Measurements from ENCODE around the gene EPN2. TPM values are rescaled to one million over a fixed set of nuclear protein-coding genes. Genes with fewer than 3 reads are reported as not detected.
"Not testable (repeated sequence)": the region's sequence is repeated elsewhere in the genome, so short reads cannot be mapped to it uniquely, and the experiment has no call there.

The EPN2 gene
- 34.0 and 37.8 TPM in 2 replicates for polyA plus RNA-seq
- polyA minus RNA-seq, result 65.0 and 75.6 TPM in 2 replicates

DNA sequence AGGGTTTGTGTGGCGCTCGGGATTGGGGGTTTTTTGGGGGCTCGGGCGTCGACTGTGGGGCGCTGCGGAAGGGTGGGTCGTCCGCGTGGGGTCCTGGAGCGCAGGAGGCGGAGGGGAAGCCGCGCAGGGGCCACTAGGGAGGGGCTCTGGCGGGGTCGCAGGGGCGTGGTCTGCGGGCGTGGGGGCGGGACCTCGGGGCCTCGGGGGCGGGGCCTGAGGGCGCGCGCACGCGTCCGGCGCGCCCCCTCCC lies at the start of gene EPN2:
EPN2 (plus strand) TSS at position 228 of the 250 bp plus-strand sequence. CDS start 45,754 bp downstream, outside the sequence.
- Histone ChIP-seq H3K27ac (ENCODE audit: low read length) (peak within 1 kb of the TSS; percentile 79), H3K79me2 (replicated peaks; ENCODE audit: insufficient read depth, low read length) (peaks cover 36% of the 10 kb centered on the region), H3K4me2 (ENCODE audit: low read length) (peak within 1 kb of the TSS; percentile 92), H2AFZ (ENCODE audit: low read depth, low read length) (peak within 1 kb of the TSS; percentile 83), H3K4me3 (ENCODE audit: low read length) (peak within 1 kb of the TSS; percentile 100), H3K9ac (ENCODE audit: low read length) (peak within 1 kb of the TSS; percentile 94)
- not testable (repeated sequence) for H3K9me2 ChIP-seq (ENCODE audit: insufficient read depth, low read length); H3K27me3 ChIP-seq (ENCODE audit: insufficient read depth, low read depth, low read length); H3K36me3 ChIP-seq (ENCODE audit: insufficient read depth, low read length); H3F3A ChIP-seq (ENCODE audit: insufficient read depth, low read length, poor library complexity, severe bottlenecking); H3K9me3 ChIP-seq (ENCODE audit: low read length); H4K20me1 ChIP-seq (ENCODE audit: insufficient read depth)

DNA sequence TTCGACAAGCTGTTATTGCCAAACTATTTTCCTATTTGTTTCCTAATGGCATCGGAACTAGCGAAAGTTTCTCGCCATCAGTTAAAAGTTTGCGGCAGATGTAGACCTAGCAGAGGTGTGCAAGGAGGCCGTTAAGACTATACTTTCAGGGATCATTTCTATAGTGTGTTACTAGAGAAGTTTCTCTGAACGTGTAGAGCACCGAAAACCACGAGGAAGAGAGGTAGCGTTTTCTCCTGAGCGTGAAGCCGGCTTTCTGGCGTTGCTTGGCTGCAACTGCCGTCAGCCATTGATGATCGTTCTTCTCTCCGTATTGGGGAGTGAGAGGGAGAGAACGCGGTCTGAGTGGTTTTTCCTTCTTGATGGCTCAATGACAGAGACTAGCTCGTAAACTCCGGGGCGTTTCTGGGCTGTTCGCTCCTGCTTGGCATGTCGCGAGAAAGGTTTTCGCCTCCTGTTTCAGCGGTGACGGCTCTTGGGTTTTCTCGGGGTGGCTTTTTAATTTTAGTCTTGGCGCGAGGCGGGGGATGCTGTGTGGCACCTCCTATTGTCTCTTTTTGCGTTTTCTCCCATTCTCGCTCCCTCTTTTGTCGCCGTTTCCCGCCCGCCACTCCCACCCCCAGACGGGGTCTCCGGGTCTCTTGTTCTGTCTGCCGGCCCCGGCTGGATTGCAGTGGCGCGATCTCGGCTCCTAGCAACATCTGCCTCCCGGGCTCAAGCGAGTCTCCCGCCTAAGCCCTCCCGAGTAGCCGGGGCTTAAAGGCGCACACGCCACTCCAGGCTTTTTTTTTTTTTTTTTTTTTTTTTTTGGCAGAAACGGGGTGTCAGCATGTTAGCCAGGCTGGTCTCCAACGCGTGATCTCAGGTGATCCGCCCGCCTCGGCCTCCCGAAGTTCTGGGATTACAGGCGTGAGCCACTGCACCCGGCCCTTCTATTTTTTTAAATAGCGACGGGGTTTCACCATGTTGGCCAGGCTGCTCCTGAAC lies 49.0 kb upstream of the EPN2 start:
- not testable (repeated sequence) for H3K79me2 ChIP-seq (replicated peaks; ENCODE audit: insufficient read depth, low read length); H3K4me2 ChIP-seq (ENCODE audit: low read length); H3K9me2 ChIP-seq (ENCODE audit: insufficient read depth, low read length); H3K36me3 ChIP-seq (ENCODE audit: insufficient read depth, low read length); H3K27me3 ChIP-seq (ENCODE audit: insufficient read depth, low read depth, low read length); H3K9me3 ChIP-seq (ENCODE audit: low read length); H2AFZ ChIP-seq (ENCODE audit: low read depth, low read length); H3K27ac ChIP-seq (ENCODE audit: low read length); H4K20me1 ChIP-seq (ENCODE audit: insufficient read depth); H3F3A ChIP-seq (ENCODE audit: insufficient read depth, low read length, poor library complexity, severe bottlenecking); H3K4me3 ChIP-seq (ENCODE audit: low read length); H3K9ac ChIP-seq (ENCODE audit: low read length)
- TF ChIP-seq POLR2AphosphoS5 (IDR thresholded peaks at IDR 0.05), result peak; percentile 61
- peak; percentile 47 for TF ChIP-seq TAF1 (IDR thresholded peaks at IDR 0.05; ENCODE audit: low read depth)
- TF ChIP-seq, protein P1, sequence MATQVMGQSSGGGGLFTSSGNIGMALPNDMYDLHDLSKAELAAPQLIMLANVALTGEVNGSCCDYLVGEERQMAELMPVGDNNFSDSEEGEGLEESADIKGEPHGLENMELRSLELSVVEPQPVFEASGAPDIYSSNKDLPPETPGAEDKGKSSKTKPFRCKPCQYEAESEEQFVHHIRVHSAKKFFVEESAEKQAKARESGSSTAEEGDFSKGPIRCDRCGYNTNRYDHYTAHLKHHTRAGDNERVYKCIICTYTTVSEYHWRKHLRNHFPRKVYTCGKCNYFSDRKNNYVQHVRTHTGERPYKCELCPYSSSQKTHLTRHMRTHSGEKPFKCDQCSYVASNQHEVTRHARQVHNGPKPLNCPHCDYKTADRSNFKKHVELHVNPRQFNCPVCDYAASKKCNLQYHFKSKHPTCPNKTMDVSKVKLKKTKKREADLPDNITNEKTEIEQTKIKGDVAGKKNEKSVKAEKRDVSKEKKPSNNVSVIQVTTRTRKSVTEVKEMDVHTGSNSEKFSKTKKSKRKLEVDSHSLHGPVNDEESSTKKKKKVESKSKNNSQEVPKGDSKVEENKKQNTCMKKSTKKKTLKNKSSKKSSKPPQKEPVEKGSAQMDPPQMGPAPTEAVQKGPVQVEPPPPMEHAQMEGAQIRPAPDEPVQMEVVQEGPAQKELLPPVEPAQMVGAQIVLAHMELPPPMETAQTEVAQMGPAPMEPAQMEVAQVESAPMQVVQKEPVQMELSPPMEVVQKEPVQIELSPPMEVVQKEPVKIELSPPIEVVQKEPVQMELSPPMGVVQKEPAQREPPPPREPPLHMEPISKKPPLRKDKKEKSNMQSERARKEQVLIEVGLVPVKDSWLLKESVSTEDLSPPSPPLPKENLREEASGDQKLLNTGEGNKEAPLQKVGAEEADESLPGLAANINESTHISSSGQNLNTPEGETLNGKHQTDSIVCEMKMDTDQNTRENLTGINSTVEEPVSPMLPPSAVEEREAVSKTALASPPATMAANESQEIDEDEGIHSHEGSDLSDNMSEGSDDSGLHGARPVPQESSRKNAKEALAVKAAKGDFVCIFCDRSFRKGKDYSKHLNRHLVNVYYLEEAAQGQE (IDR thresholded peaks at IDR 0.05; ENCODE audit: borderline replicate concordance), result peak; percentile 53

DNA sequence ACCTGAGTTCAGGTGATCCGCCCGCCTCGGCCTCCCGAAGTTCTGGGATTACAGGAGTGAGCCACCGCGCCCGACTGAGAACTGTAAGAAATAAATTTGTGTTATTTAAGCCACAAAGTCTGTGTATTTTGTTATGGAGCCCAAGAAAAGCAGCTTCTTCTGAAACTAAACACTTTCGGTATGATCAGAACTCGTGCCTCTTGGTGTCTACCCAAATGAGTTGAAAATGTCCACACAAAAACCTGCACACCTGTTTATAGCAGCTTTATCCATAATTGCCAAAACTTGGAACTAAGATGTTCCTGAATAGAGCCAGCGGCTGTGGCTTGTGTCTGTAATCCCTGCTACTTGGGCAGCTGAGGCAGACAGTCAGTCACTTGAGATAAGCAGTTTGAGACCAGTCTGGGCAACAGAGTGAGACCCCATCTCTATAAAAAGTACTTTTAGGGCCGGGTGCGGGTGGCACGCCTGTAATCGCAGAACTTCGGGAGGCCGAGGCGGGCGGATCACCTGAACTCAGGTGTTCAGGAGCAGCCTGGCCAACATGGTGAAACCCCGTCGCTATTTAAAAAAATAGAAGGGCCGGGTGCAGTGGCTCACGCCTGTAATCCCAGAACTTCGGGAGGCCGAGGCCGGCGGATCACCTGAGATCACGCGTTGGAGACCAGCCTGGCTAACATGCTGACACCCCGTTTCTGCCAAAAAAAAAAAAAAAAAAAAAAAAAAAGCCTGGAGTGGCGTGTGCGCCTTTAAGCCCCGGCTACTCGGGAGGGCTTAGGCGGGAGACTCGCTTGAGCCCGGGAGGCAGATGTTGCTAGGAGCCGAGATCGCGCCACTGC lies 48.1 kb upstream of the EPN2 start:
- not testable (repeated sequence) for H3F3A ChIP-seq (ENCODE audit: insufficient read depth, low read length, poor library complexity, severe bottlenecking); H2AFZ ChIP-seq (ENCODE audit: low read depth, low read length); H3K9me2 ChIP-seq (ENCODE audit: insufficient read depth, low read length); H3K27me3 ChIP-seq (ENCODE audit: insufficient read depth, low read depth, low read length); H3K4me3 ChIP-seq (ENCODE audit: low read length); H3K9ac ChIP-seq (ENCODE audit: low read length); H3K79me2 ChIP-seq (replicated peaks; ENCODE audit: insufficient read depth, low read length); H3K27ac ChIP-seq (ENCODE audit: low read length); H4K20me1 ChIP-seq (ENCODE audit: insufficient read depth); H3K4me2 ChIP-seq (ENCODE audit: low read length); H3K36me3 ChIP-seq (ENCODE audit: insufficient read depth, low read length); H3K9me3 ChIP-seq (ENCODE audit: low read length)

DNA sequence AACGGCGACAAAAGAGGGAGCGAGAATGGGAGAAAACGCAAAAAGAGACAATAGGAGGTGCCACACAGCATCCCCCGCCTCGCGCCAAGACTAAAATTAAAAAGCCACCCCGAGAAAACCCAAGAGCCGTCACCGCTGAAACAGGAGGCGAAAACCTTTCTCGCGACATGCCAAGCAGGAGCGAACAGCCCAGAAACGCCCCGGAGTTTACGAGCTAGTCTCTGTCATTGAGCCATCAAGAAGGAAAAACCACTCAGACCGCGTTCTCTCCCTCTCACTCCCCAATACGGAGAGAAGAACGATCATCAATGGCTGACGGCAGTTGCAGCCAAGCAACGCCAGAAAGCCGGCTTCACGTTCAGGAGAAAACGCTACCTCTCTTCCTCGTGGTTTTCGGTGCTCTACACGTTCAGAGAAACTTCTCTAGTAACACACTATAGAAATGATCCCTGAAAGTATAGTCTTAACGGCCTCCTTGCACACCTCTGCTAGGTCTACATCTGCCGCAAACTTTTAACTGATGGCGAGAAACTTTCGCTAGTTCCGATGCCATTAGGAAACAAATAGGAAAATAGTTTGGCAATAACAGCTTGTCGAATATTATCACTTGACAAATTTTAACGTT lies 47.3 kb upstream of the EPN2 start:
- H3K9ac ChIP-seq (ENCODE audit: low read length); H3K27me3 ChIP-seq (ENCODE audit: insufficient read depth, low read depth, low read length); H3K4me3 ChIP-seq (ENCODE audit: low read length); H3K79me2 ChIP-seq (replicated peaks; ENCODE audit: insufficient read depth, low read length); H3K4me2 ChIP-seq (ENCODE audit: low read length); H3K36me3 ChIP-seq (ENCODE audit: insufficient read depth, low read length); H3K9me3 ChIP-seq (ENCODE audit: low read length); H3K9me2 ChIP-seq (ENCODE audit: insufficient read depth, low read length); H2AFZ ChIP-seq (ENCODE audit: low read depth, low read length); H4K20me1 ChIP-seq (ENCODE audit: insufficient read depth); H3F3A ChIP-seq (ENCODE audit: insufficient read depth, low read length, poor library complexity, severe bottlenecking); H3K27ac ChIP-seq (ENCODE audit: low read length): not testable (repeated sequence)

DNA sequence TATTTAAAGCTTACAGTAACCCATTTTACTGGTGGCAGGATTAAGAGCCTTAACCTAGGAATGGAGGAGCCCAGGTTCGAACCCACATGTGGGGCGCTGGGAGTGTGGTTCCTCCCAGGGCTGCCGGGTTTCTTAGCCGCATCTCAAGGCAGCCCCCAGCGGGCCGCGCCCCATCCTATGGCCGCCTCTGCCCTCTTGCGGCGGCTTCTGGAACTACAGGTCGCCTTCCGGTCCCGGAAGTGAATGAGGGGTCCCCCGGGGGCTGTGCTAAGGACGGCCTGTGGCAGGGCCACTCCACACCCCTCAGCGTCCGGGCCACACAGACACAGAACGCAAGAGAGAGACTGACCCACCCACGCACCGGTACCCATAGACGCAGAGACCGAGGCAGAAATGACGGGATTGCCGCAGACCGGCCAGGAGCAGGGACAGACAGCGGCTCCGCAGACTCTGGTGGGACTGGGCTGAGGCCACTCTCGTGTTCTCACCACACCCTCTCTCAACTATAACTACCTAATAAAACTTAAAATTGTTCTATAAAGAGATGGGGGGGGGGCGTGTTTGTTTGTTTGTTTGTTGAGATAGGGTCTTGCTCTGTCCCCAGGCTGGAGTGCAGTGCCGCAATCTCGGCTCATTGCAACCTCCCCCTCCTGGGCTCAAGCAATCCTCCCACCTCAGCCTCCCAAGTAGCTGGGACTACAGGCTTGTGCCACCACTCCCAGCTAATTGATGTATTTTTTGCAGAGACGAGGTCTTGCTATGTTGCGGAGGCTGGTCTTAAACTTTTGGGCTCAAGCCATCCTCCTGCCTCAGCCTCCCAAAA lies 40.6 kb upstream of the EPN2 start:
- not testable (repeated sequence) for H3F3A ChIP-seq (ENCODE audit: insufficient read depth, low read length, poor library complexity, severe bottlenecking); H3K27me3 ChIP-seq (ENCODE audit: insufficient read depth, low read depth, low read length); H2AFZ ChIP-seq (ENCODE audit: low read depth, low read length); H3K27ac ChIP-seq (ENCODE audit: low read length); H3K79me2 ChIP-seq (replicated peaks; ENCODE audit: insufficient read depth, low read length); H3K36me3 ChIP-seq (ENCODE audit: insufficient read depth, low read length); H3K9ac ChIP-seq (ENCODE audit: low read length); H3K9me3 ChIP-seq (ENCODE audit: low read length); H4K20me1 ChIP-seq (ENCODE audit: insufficient read depth); H3K4me3 ChIP-seq (ENCODE audit: low read length); H3K9me2 ChIP-seq (ENCODE audit: insufficient read depth, low read length); H3K4me2 ChIP-seq (ENCODE audit: low read length)

DNA sequence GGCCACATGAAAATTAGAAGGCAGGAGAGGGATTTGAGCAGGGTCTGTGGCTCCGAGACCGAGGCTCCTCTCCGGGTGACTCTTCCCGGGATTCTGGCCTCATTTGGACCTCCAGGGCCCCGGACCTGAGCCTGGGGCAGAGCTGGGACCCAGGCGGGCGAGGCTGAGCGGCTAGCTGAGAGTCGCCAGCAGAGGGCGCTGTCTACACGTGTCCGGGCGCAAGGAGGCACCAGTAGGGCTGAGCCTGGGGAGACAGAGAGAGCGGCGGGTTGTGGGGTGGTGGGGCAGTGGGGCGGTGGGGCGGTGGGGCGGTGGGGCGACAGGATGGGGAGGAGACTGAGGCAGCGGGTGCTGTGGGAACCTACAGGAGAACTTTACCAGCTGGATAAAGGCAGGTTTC lies 34.7 kb upstream of the EPN2 start:
- not testable (repeated sequence) for H3K27ac ChIP-seq (ENCODE audit: low read length); H3K9me3 ChIP-seq (ENCODE audit: low read length); H3K9me2 ChIP-seq (ENCODE audit: insufficient read depth, low read length); H3K4me3 ChIP-seq (ENCODE audit: low read length); H2AFZ ChIP-seq (ENCODE audit: low read depth, low read length); H3K27me3 ChIP-seq (ENCODE audit: insufficient read depth, low read depth, low read length); H3K36me3 ChIP-seq (ENCODE audit: insufficient read depth, low read length); H3F3A ChIP-seq (ENCODE audit: insufficient read depth, low read length, poor library complexity, severe bottlenecking); H3K9ac ChIP-seq (ENCODE audit: low read length); H4K20me1 ChIP-seq (ENCODE audit: insufficient read depth); H3K4me2 ChIP-seq (ENCODE audit: low read length); H3K79me2 ChIP-seq (replicated peaks; ENCODE audit: insufficient read depth, low read length)
